Ishikawa (cell line): ENCODE measurements around the gene LONP1.

ENCODE experiments used
- CEBPB ChIP-seq: IDR thresholded peaks from 2 replicates; pipeline ENCODE4 v1.6.1; 2012
- CREB1 ChIP-seq: IDR thresholded peaks from 2 replicates; pipeline ENCODE4 v1.6.1; 2012; ENCODE audit warnings: low read depth
- RAD21 ChIP-seq: IDR thresholded peaks from 2 replicates; pipeline ENCODE4 v1.6.1; 2012; ENCODE audit warnings: low read depth
- TAF1 ChIP-seq: IDR thresholded peaks from 2 replicates; pipeline ENCODE4 v1.6.1; 2012; ENCODE audit warnings: low read depth, mild to moderate bottlenecking
- TCF12 ChIP-seq: IDR thresholded peaks from 2 replicates; pipeline ENCODE4 v1.6.1; 2012; ENCODE audit warnings: low read depth
- TEAD4 ChIP-seq: IDR thresholded peaks from 2 replicates; pipeline ENCODE4 v1.6.1; 2012
- YY1 ChIP-seq: IDR thresholded peaks from 2 replicates; pipeline ENCODE4 v1.6.1; 2012; ENCODE audit warnings: low read depth
- TF ChIP-seq, protein P1 (sequence below): IDR thresholded peaks from 2 replicates; pipeline ENCODE4 v1.6.1; 2012

DNA sequence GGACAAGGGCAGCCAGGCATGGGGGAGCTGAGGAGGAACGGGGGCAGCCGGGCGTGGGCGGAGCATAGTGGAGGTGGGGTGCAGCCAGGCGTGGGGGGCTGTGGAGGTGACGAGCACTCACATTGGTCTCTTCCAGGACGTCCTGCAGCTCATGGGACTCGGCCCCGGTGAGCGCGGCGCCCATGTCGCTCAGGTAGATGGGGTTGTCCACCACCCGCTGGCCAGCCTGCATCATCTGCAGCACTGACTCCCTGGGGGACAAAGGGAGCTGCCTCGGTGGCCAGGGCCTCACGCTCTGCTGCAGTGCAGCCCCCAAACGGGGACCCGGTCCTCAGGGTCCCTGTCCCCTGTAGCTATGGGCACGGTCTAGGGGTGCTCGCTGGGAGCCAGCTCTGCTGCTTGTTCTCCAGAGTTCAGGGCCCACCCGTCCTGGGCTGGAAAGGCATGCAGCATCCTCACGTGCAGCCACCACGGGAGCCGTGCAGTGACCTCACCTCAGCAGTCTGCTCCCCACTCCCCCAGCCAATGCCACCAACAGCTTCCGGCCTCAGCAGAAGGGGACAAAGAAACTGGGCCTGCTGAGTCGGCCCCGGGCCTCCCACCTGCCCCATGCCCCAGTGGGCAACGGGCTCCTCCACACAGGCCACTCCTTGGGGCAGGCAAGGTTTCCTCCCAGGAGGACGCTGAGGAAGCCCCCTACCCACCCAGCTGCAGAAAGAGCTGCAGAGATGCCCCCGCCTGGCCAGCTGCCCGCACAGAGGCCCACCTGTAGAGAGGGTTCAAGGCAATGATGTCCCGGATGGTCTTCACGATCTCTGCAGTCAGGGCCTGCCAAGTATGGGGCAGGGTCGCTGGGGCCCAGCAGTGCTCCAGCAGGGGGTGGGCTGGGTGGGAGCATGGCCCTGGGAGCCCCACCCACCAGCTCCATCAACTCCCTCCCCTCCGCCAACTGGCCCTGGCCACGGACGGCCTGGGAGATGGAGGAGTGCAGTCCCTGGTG, 12.1 kb downstream of the LONP1 start:
- TF ChIP-seq TEAD4 = no peak
- TF ChIP-seq RAD21 = no peak
- TF ChIP-seq CREB1 = no peak
- no peak for TF ChIP-seq TAF1
- no peak for TF ChIP-seq TCF12
- TF ChIP-seq YY1 = no peak
- no peak for TF ChIP-seq CEBPB
- TF ChIP-seq, protein P1, sequence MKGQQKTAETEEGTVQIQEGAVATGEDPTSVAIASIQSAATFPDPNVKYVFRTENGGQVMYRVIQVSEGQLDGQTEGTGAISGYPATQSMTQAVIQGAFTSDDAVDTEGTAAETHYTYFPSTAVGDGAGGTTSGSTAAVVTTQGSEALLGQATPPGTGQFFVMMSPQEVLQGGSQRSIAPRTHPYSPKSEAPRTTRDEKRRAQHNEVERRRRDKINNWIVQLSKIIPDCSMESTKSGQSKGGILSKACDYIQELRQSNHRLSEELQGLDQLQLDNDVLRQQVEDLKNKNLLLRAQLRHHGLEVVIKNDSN = no peak
